Measurements from ENCODE around the gene FAM83F. TPM values are rescaled to one million over a fixed set of nuclear protein-coding genes. Genes with fewer than 3 reads are reported as not detected.

Gene FAM83F
- total RNA-seq, 1 donor from 2014 or later: 0.13 TPM

- no peak for TF ChIP-seq CTCF (IDR thresholded peaks at IDR 0.05)
- H3K4me1 Mint-ChIP-seq: peaks cover 91% of the 10 kb centered on the region
- H3K4me3 Mint-ChIP-seq: peak overlapping the region; percentile 79
- DNase-seq (no peak), ATAC-seq (ENCODE audit: low read depth) (no peak)
- ChIA-PET POLR2A (interaction anchor here (0.8 to 2.0 kb wide), 5 partner anchors 37 to 128 kb away, joined by 3 to 17 read pairs (median 5); partner anchors contain the start of gene TNRC6B), CTCF (interaction anchor here (0.9 kb wide), 1 partner anchor 296 kb away, joined by 3 read pairs; no protein-coding TSS in a partner anchor)
- no peaks in the 10 kb centered on the region for H3K9me3 Mint-ChIP-seq
- H3K27ac Mint-ChIP-seq: peak overlapping the region; percentile 98
- intact Hi-C loops (cut with micrococcal nuclease): loop anchor here (5.0 to 10.0 kb wide), 3 partner anchors 71 to 716 kb away; no protein-coding TSS in a partner anchor
- H3K36me3 Mint-ChIP-seq (ENCODE audit: low read depth): peaks cover 3% of the 10 kb centered on the region
- H3K27me3 Mint-ChIP-seq: no peaks in the 10 kb centered on the region
These were observed 56.6 kb downstream of the FAM83F start for GRCh38 chr22:40051322-40051721.

- POLR2A ChIA-PET: interaction anchor here (0.7 to 4.5 kb wide), 5 partner anchors 8 to 1372 kb away, joined by 4 to 64 read pairs (median 6); partner anchors contain the start of gene TOMM22
- no peak overlapping the region for H3K4me3 Mint-ChIP-seq
- no peaks in the 10 kb centered on the region for H3K9me3 Mint-ChIP-seq
- no peak for ATAC-seq (ENCODE audit: low read depth)
- intact Hi-C loops (cut with micrococcal nuclease): loop anchor here (5.0 to 10.0 kb wide), 3 partner anchors 69 to 714 kb away; no protein-coding TSS in a partner anchor
- H3K27ac Mint-ChIP-seq: peak overlapping the region; percentile 85
- peaks cover 88% of the 10 kb centered on the region for H3K4me1 Mint-ChIP-seq
- DNase-seq: no peak
- peaks cover 3% of the 10 kb centered on the region for H3K36me3 Mint-ChIP-seq (ENCODE audit: low read depth)
- no peaks in the 10 kb centered on the region for H3K27me3 Mint-ChIP-seq
- CTCF ChIA-PET: no interaction called here
- TF ChIP-seq CTCF (IDR thresholded peaks at IDR 0.05): no peak
These were observed 58.7 kb downstream of the FAM83F start for GRCh38 chr22:40053460-40053859.

GRCh38 chr22:40054486-40054885, 59.7 kb downstream of the FAM83F start:
- POLR2A ChIA-PET: interaction anchor here (0.6 to 4.5 kb wide), 7 partner anchors 9 to 736 kb away, joined by 3 to 64 read pairs (median 5); partner anchors contain the start of gene TNRC6B
- ATAC-seq (ENCODE audit: low read depth) (no peak), DNase-seq (no peak)
- CTCF ChIA-PET: interaction anchor here (1.1 kb wide), 1 partner anchor 17 kb away, joined by 3 read pairs; no protein-coding TSS in a partner anchor
- no peaks in the 10 kb centered on the region for H3K9me3 Mint-ChIP-seq
- H3K36me3 Mint-ChIP-seq (ENCODE audit: low read depth): peaks cover 10% of the 10 kb centered on the region
- H3K27ac Mint-ChIP-seq: peak overlapping the region; percentile 85
- H3K27me3 Mint-ChIP-seq: no peaks in the 10 kb centered on the region
- peaks cover 88% of the 10 kb centered on the region for H3K4me1 Mint-ChIP-seq
- TF ChIP-seq CTCF (IDR thresholded peaks at IDR 0.05): no peak
- intact Hi-C loops (cut with micrococcal nuclease): loop anchor here (5.0 to 10.0 kb wide), 3 partner anchors 68 to 713 kb away; no protein-coding TSS in a partner anchor
- no peak overlapping the region for H3K4me3 Mint-ChIP-seq

GRCh38 chr22:40055143-40055883, 60.6 kb downstream of the FAM83F start:
- no peak for TF ChIP-seq CTCF (IDR thresholded peaks at IDR 0.05)
- Mint-ChIP-seq H3K4me3 (peak overlapping the region; percentile 53), H3K27me3 (no peaks in the 10 kb centered on the region), H3K27ac (peak overlapping the region; percentile 85), H3K4me1 (peaks cover 83% of the 10 kb centered on the region), H3K9me3 (no peaks in the 10 kb centered on the region), H3K36me3 (ENCODE audit: low read depth) (peaks cover 10% of the 10 kb centered on the region)
- CTCF ChIA-PET: interaction anchor here (1.1 kb wide), 1 partner anchor 16 kb away, joined by 3 read pairs; no protein-coding TSS in a partner anchor
- no peak for DNase-seq
- POLR2A ChIA-PET: interaction anchor here (0.6 to 4.5 kb wide), 9 partner anchors 8 to 161 kb away, joined by 3 to 64 read pairs (median 4); partner anchors contain the start of gene TNRC6B
- peak; percentile 84 for ATAC-seq (ENCODE audit: low read depth)
- intact Hi-C loops (cut with micrococcal nuclease): loop anchor here (5.0 to 10.0 kb wide), 2 partner anchors 37 to 159 kb away; no protein-coding TSS in a partner anchor

- Mint-ChIP-seq H3K27me3 (no peaks in the 10 kb centered on the region), H3K4me1 (peaks cover 83% of the 10 kb centered on the region), H3K27ac (peak overlapping the region; percentile 85), H3K36me3 (ENCODE audit: low read depth) (peaks cover 10% of the 10 kb centered on the region), H3K9me3 (no peaks in the 10 kb centered on the region), H3K4me3 (peak overlapping the region; percentile 2)
- POLR2A ChIA-PET: interaction anchor here (1.0 to 4.5 kb wide), 8 partner anchors 9 to 160 kb away, joined by 3 to 64 read pairs (median 4); partner anchors contain the start of gene TNRC6B
- CTCF ChIA-PET: no interaction called here
- no peak for ATAC-seq (ENCODE audit: low read depth)
- no peak for DNase-seq
- intact Hi-C loops (cut with micrococcal nuclease): loop anchor here (5.0 to 10.0 kb wide), 2 partner anchors 36 to 159 kb away; no protein-coding TSS in a partner anchor
- TF ChIP-seq CTCF (IDR thresholded peaks at IDR 0.05): no peak
These were observed 61.4 kb downstream of the FAM83F start for GRCh38 chr22:40056154-40056553.
